Endothelial cell of umbilical vein (primary cell): Measurements from ENCODE around the gene CDYL. TPM values are rescaled to one million over a fixed set of nuclear protein-coding genes. Genes with fewer than 3 reads are reported as not detected.

Source experiments
- BruUV-seq: library from RNA; stranded (reverse); fragments of 400-500 nt; replicated peaks from 2 replicates; lab custom pipeline; 2021; lab: Mats Ljungman, UMichigan
- CTCF ChIA-PET: fragments of 300-600, 350-600 bp; sonication (Branson Sonifier 250); formaldehyde crosslinking; loops from one replicate; lab custom pipeline; 2021; ENCODE audit warnings: antibody characterized with exemption, inconsistent platforms; lab: Charles Lee
- POLR2A ChIA-PET: fragments of 300-600, 350-600 bp; sonication (Branson Sonifier 250); formaldehyde crosslinking; loops from one replicate; lab custom pipeline; 2021; ENCODE audit warnings: antibody characterized with exemption, inconsistent platforms; lab: Charles Lee
- DNase-seq: peaks from one replicate; pipeline ENCODE4 v3.0.0-alpha.2; 2011; ENCODE audit warnings: low read depth, low spot score
- FAIRE-seq: peaks from 2 replicates; lab custom pipeline; 2011; peaks lifted over from hg19 to GRCh38; lab: Jason Lieb, UNC
- H2AFZ ChIP-seq: 2 replicates; pipeline ENCODE4 v1.6.0; 2012; ENCODE audit warnings: low read depth, low read length, control low read depth, inconsistent platforms
- H3K27ac ChIP-seq: 2 replicates; pipeline ENCODE4 v1.5.1; 2011; ENCODE audit warnings: low read depth, mild to moderate bottlenecking, control low read depth, low read length, moderate library complexity; ENCODE audit not compliant: insufficient read depth
- H3K27me3 ChIP-seq, 2 experiments: 2 replicates each; pipeline versions ENCODE4 v1.6.0 to v1.6.1; 2011; ENCODE audit warnings: low read length in 2 of 2, mixed read lengths in 1 of 2; ENCODE audit not compliant: control insufficient read depth in 2 of 2, insufficient read depth in 2 of 2
- H3K36me3 ChIP-seq, 2 experiments: 2 replicates in 1 of 2; 3 replicates in 1 of 2; pipeline ENCODE4 v1.5.1; 2011; ENCODE audit warnings: low read length in 2 of 2, mild to moderate bottlenecking in 1 of 2, moderate library complexity in 1 of 2; ENCODE audit not compliant: control insufficient read depth in 2 of 2, insufficient read depth in 2 of 2; ENCODE audit errors: extremely low read depth in 1 of 2
- H3K4me1 ChIP-seq: 3 replicates; pipeline ENCODE4 v1.5.1; 2011; ENCODE audit warnings: mild to moderate bottlenecking, low read length; ENCODE audit not compliant: control insufficient read depth, insufficient read depth; ENCODE audit errors: extremely low read depth
- H3K4me2 ChIP-seq: 2 replicates; pipeline ENCODE4 v1.6.1; 2011; ENCODE audit warnings: low read length, control low read depth, mixed read lengths; ENCODE audit not compliant: insufficient read depth
- H3K4me3 ChIP-seq, 3 experiments: fragments of 200-600 bp in 1 of 3; sonication (generic), shearing (Covaris generic) in 1 of 3; replicated peaks in 1 of 3; 2 replicates each; pipeline ENCODE4 v1.5.1; 2011 to 2016; ENCODE audit warnings: control low read depth in 3 of 3, low read length in 3 of 3, mild to moderate bottlenecking in 2 of 3, inconsistent platforms in 1 of 3, low read depth in 1 of 3, moderate library complexity in 1 of 3; ENCODE audit not compliant: insufficient read depth in 1 of 3
- H3K79me2 ChIP-seq: 2 replicates; pipeline ENCODE4 v1.6.0; 2012; ENCODE audit warnings: low read length, inconsistent platforms; ENCODE audit not compliant: control insufficient read depth, insufficient read depth
- H3K9ac ChIP-seq: replicated peaks from 2 replicates; pipeline ENCODE3; 2011; ENCODE audit warnings: low read length, control low read depth; ENCODE audit not compliant: insufficient read depth; ENCODE audit errors: extremely low read depth
- H3K9me1 ChIP-seq: replicated peaks from 3 replicates; pipeline ENCODE4 v1.6.0; 2011; ENCODE audit warnings: mild to moderate bottlenecking, low read length; ENCODE audit not compliant: control insufficient read depth, insufficient read depth; ENCODE audit errors: extremely low read depth
- H3K9me3 ChIP-seq: replicated peaks from 2 replicates; pipeline ENCODE4 v1.5.1; 2012; ENCODE audit warnings: low read length, inconsistent platforms; ENCODE audit not compliant: control insufficient read depth, insufficient read depth
- H4K20me1 ChIP-seq: replicated peaks from 2 replicates; pipeline ENCODE3; 2011; ENCODE audit warnings: mild to moderate bottlenecking, low read length; ENCODE audit not compliant: control insufficient read depth, insufficient read depth; ENCODE audit errors: extremely low read depth
- CTCF ChIP-seq, 2 donors: IDR thresholded peaks; 1 replicate in 1 of 2; 2 replicates in 1 of 2; pipeline ENCODE4 v1.5.1; 2011; ENCODE audit warnings: low read length in 2 of 2, mild to moderate bottlenecking in 2 of 2, moderate library complexity in 2 of 2, control low read depth in 1 of 2, inconsistent platforms in 1 of 2, low read depth in 1 of 2; ENCODE audit not compliant: insufficient read depth in 1 of 2; ENCODE audit errors: extremely low read depth in 1 of 2
- EZH2 ChIP-seq: IDR thresholded peaks from 2 replicates; pipeline ENCODE4 v1.6.1; 2012; ENCODE audit warnings: borderline replicate concordance, low read depth, mild to moderate bottlenecking, moderate library complexity, low read length, inconsistent platforms; ENCODE audit not compliant: severe bottlenecking
- FOS ChIP-seq: IDR thresholded peaks from 2 replicates; pipeline ENCODE4 v1.6.1; 2011; ENCODE audit warnings: mild to moderate bottlenecking, low read length, moderate library complexity, borderline replicate concordance; ENCODE audit not compliant: insufficient read depth
- GATA2 ChIP-seq: IDR thresholded peaks from 2 replicates; pipeline ENCODE4 v1.7.0; 2011; ENCODE audit warnings: low read depth, mild to moderate bottlenecking, moderate library complexity, mixed read lengths, low read length; ENCODE audit not compliant: insufficient read length, insufficient read depth
- JUN ChIP-seq: IDR thresholded peaks from 2 replicates; pipeline ENCODE4 v1.6.1; 2011; ENCODE audit warnings: borderline replicate concordance, low read depth; ENCODE audit not compliant: insufficient read length, insufficient read depth
- MAX ChIP-seq: IDR thresholded peaks from 2 replicates; pipeline ENCODE4 v1.6.1; 2011; ENCODE audit not compliant: insufficient read depth, insufficient read length
- MYC ChIP-seq: IDR thresholded peaks from one replicate; pipeline ENCODE4 v1.6.1; 2011; ENCODE audit warnings: mild to moderate bottlenecking, low read depth, low read length
- POLR2A ChIP-seq: IDR thresholded peaks from 2 replicates; pipeline ENCODE4 v1.6.1; 2012; ENCODE audit warnings: low read depth, mild to moderate bottlenecking, control low read depth, low read length
- POLR2AphosphoS5 ChIP-seq: IDR thresholded peaks from 2 replicates; pipeline ENCODE4 v1.6.1; 2012; ENCODE audit warnings: low read depth, mild to moderate bottlenecking, control low read depth, low read length, moderate library complexity; ENCODE audit not compliant: insufficient read depth
- dilution Hi-C: fragments of 300-500 bp; cut with MboI; formaldehyde crosslinking; loops from one replicate; pipeline ENCODE4 v1.15.0; 2019; ENCODE audit warnings: low sequenced_read_pairs; ENCODE audit not compliant: extremely low pct_ligation_motif_present
- intact Hi-C: fragments of 100-400 bp; cut with micrococcal nuclease; formaldehyde crosslinking; loops from one replicate; pipeline ENCODE4 v1.10.0; 2022
- polyA plus RNA-seq, 4 experiments: library from polyadenylated mRNA; depleted of rRNA in 3 of 4; stranded (reverse) in 3 of 4; unstranded in 1 of 4; fragments of >200 nt; gene quantifications; 2 replicates each; pipeline versions ENCODE4 v1.2.1 to v1.2.3, GENCODE V29; 2011 to 2012; ENCODE audit warnings: missing spikeins in 1 of 4
- total RNA-seq: library from RNA; stranded (reverse); gene quantifications from 2 replicates; pipeline ENCODE4 v1.2.3, GENCODE V29; 2021

The CDYL gene
- total and polyA plus RNA-seq, 2 donors (not counting 3 experiments of a cell fraction or from before 2014, with no cell fraction given) = 10.2 to 35.6 TPM

GRCh38 chr6:4942673-4943009, 166.4 kb downstream of the CDYL start:
- no peak overlapping the region for H3K4me3 ChIP-seq
- no peaks in the 10 kb centered on the region for H4K20me1 ChIP-seq
- DNase-seq (no peak), FAIRE-seq (peak; percentile 33)
- BruUV-seq = no TSS peak
- no peak overlapping the region for H2AFZ ChIP-seq
- H3K9me3 ChIP-seq = no peaks in the 10 kb centered on the region
- ChIA-PET POLR2A (no interaction called here), CTCF (interaction anchor here (1.3 to 1.8 kb wide), 2 partner anchors 88 to 144 kb away, joined by 3 to 11 read pairs; no protein-coding TSS in a partner anchor)
- H3K79me2 ChIP-seq = no peaks in the 10 kb centered on the region
- TF ChIP-seq JUN = no peak
- TF ChIP-seq POLR2AphosphoS5 = no peak
- no peak for TF ChIP-seq POLR2A
- no peak for TF ChIP-seq GATA2
- TF ChIP-seq FOS = no peak
- TF ChIP-seq EZH2 = no peak
- no peak for TF ChIP-seq MAX
- TF ChIP-seq MYC = no peak
- TF ChIP-seq CTCF (IDR thresholded peaks at IDR 0.05; ENCODE audit: extremely low read depth in 1 of 2, insufficient read depth in 1 of 2, low read depth in 1 of 2, low read length in 2 of 2) = no peak
- dilution Hi-C loops (no loop called here), intact Hi-C loops (no loop called here)
- H3K36me3 ChIP-seq = peaks cover 0 to 5% of the 10 kb centered on the region in 2 experiments
- no peak overlapping the region for H3K9ac ChIP-seq
- H3K27ac ChIP-seq = no peak overlapping the region
- H3K9me1 ChIP-seq = no peaks in the 10 kb centered on the region
- H3K4me1 ChIP-seq = peaks cover 14% of the 10 kb centered on the region
- no peak overlapping the region for H3K4me2 ChIP-seq
- H3K27me3 ChIP-seq = no peaks in the 10 kb centered on the region
